Fibroblast of skin of right biceps (primary cell): ENCODE measurements around the gene PIWIL1.

Experiments used
- DNase-seq: peaks from one replicate; pipeline ENCODE4 v3.0.0-alpha.2; 2013

PIWIL1 gene

DNA sequence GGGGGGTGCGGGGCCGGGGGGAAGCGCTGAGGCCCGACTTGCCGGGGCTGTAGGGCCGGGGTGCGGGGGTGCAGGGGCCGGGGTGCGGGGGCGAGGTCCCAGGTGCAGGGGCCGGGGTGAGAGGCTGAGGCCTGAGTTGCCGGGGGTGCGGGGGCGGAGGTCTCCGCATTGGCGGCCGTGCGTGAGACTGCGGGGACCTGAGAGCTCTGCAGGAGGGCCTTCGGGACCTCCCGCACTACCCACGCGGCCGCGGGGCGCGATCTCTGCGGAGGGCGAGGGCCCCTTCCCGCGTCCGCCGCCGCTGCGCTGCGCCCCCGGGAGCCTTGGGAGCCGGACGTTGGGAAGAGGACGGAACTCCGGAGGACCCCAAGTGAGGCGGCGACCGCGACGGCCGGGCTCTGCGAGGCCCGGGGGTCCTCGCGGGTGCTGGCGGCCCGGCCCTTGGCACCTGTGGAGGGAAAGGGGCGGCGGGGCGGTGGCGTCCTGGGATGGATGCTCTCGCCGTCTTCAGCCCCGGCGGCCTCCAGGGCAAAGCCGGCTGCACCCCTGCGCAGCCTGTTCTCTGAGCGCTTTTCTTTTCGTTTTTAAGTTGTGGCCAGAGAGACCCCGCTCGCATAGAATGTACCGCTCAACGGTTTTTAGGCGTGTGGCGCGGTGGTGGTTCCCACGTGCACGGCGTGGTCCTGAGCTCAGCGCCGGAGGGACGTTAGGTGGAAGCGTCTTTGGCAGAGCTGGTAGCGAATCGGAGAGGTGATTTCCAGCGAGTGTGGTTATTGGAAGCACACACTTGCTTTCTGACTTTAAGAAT, 1.3 kb downstream of the PIWIL1 start:
- DNase-seq: no peak

DNA sequence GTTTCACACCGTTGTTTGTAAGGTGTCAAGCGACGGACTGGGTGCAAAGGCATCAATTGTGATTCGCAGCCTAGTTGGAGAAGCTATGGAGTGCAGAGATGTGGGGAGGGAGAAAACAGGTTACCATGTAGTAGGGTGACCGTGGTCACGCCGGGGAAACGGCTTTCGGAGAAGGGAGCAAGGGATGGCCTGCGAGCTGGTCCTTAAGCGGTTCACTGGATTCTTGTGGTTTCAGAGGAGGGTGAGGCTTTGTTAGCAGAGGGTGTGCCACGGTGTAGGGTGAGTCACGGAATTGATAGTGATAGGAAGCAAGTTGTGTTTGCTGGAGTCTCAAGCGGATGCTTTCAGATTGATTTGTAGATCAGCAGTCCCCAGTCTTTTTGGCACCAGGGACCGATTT, 2.3 kb downstream of the PIWIL1 start:
- DNase-seq: no peak

DNA sequence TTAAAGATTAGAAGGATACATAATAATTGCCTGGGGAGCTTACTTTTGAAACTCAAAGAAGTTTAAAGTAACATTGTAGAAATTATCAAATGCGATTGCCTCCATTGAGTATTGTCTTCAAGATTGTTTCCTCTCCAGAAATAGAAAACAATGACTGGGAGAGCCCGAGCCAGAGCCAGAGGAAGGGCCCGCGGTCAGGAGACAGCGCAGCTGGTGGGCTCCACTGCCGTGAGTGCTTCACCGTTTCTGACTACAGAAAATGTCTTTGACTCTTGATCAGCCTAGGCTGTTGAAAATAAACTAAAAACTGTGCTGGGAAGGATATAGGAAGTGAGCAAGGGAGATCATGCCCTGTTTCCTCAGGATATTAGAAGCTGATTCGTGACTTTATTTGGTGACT, 4.8 kb downstream of the PIWIL1 start:
- DNase-seq: no peak

DNA sequence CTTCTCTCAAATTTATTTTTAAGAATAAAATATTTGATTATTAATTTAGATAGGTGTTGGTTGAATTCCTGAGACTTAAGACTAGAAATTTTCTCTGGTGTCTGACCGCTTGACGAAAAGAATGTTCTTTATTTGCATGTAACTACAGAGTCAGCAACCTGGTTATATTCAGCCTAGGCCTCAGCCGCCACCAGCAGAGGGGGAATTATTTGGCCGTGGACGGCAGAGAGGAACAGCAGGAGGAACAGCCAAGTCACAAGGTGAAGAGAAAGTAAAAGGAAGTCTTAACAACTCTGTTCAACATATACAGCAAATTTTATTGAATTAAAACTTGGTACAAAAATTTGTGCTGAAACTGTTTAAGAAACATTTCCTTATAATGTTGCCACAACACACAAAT, 5.2 kb downstream of the PIWIL1 start:
- no peak for DNase-seq

DNA sequence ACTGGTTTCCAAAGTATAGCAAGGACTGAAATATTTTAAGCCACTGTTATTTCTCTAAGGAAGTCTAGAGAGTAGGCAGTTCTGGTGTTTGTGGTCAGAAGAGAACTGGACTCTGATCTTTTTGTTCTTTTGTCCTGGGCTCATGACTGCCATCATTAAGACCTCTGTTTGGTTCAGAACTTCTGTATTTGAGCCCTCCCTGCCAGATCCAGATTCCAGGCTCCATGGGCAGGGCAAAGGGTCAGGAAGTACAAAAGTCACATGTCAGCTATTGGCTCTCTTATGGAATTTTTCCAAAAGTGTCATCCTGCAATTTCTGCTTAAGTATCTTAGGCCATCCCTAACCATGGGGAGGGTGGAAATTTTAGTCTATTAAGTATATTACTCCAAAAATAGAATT, 6.8 kb downstream of the PIWIL1 start:
- no peak for DNase-seq

DNA sequence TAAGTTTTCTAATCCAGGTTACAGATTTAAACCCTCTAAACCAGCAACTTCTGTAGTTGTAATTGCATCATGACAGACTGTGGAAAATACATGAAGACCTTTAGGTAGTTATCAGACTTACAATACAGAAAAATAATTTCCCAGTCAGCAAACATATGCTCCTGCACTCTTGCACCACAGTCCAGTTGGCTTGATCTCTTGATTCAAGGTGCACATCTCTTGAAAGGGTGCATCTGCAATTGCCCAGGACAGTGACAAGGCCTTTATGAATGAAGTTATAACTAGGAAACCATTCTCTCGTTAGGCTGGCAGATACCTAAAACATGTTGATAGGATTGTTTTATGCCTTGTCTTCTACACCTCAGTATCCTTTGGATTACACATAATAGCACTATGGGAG, 7.6 kb downstream of the PIWIL1 start:
- no peak for DNase-seq

DNA sequence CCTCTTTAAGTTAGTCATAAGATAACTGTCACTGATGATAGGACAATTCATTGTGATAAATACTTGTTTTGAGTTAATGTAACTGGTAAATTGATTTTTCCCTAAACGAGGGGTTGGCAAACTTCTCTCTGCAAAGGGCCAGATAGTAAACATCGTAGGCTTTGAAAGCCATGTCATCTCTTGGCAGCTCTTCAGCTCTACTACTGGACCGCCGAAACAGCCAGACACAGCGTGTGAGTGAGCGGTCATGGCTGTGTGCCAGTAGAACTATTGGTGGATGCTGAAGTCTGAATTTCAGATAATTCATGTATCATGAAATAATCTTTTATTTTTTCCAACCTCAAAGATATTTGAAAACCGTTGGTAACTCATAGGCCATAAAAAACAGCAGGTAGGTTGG, 9.9 kb downstream of the PIWIL1 start:
- DNase-seq: no peak

DNA sequence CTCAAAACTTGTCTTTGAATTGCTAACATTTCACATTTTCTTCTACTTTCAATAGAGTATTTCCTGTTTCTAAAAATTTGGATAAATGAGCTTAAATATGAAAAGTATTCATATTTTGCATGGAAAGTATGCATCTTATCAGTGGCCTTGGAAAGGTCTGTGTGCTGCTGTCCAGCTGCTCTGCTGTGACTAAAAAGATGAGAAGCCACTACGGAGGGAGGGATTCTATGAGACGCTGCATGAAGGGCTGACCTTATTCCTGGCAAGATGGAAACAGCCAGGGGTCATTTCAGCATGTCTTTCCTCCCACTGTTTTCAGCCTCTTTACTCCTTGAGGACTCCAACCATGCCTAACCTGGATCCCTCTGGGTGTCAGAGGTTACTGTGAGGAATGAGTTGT, 13.0 kb downstream of the PIWIL1 start:
- no peak for DNase-seq

DNA sequence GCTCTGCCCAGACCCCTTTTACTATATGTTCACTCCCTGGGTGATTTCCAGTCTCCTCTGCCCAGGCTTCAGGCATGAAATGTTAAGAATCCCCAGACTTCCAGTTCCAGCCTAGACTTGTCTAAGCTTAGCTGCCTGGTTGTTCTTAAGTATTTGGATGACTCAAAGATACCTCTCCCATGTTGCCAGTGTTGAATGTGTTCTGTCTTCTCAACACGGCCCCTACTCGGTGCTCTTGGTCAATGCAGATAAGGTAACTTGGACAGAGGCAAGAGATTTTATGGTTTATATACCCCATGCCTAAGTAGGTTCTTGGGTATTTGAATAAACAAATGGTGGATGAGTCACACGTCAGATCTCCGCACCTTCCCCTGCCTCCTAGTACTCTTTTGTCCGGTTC, 13.6 kb downstream of the PIWIL1 start:
- DNase-seq: no peak

DNA sequence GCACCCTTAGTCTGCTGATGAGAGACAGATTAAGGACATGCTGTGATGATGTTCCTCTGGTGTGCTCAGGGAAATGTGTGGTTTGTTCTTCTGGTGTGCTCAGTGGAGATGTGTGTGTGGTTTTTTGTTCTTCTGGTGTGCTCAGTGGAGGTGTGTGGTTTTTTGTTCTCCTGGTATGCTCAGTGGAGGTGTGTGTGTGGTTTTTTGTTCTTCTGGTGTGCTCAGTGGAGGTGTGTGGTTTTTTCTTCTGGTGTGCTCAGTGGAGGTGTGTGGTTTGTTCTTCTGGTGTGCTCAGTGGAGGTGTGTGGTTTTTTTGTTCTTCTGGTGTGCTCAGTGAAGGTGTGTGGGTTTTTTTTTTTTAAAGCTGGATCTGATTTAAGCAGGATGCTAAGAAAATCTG, 15.4 kb downstream of the PIWIL1 start:
- DNase-seq: no peak

DNA sequence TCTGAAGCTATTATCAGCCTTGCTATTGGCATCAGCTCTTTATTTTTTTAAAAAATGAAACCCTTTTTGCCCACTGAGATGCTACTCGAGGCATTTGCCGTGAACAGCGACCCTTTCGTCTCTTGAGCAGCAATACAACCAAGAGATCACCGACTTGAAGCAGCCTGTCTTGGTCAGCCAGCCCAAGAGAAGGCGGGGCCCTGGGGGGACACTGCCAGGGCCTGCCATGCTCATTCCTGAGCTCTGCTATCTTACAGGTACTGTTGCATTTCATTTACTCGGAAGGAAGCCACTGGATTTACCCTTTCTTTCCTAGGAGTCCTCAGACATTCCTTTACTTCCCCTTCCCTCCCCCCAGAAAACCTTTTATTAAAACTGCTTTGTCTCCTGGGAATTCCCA, 16.7 kb downstream of the PIWIL1 start:
- DNase-seq: no peak

DNA sequence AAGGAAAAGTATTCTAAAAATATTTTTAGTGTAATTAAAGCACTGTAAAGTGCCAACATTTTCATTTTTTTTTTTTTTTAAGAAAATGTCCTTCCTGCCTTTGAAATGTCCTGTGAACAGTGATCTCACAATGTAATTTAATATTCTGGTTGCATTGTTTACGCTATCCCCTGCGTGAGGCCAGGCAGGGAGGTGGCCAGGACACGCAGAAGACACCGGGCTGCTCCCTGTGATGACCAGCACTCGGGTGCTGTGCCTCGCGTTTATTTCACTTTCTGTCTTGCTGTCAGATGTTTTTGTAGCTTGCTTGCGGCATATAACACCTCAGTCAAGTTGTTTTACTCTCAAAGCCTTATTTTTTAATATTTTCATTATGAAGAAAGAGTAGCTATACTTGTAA, 18.5 kb downstream of the PIWIL1 start:
- DNase-seq: no peak

DNA sequence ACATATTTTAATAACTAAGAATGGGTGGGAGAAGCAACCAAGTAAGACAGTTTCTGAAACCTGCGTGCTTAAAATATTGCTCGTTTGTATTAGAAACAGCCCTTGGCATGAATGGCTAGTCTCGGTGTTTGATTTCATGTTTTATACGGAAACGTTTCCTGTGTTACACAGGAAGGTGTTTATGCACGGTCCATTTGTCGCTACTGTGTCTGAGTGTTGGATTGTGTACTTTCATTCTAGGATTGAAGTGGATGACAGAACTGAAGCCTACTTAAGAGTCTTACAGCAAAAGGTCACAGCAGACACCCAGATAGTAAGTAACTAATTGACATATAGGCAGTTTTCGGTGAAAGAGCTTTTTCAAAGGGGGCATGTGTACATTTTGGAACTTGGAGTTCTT, 19.6 kb downstream of the PIWIL1 start:
- DNase-seq: no peak

DNA sequence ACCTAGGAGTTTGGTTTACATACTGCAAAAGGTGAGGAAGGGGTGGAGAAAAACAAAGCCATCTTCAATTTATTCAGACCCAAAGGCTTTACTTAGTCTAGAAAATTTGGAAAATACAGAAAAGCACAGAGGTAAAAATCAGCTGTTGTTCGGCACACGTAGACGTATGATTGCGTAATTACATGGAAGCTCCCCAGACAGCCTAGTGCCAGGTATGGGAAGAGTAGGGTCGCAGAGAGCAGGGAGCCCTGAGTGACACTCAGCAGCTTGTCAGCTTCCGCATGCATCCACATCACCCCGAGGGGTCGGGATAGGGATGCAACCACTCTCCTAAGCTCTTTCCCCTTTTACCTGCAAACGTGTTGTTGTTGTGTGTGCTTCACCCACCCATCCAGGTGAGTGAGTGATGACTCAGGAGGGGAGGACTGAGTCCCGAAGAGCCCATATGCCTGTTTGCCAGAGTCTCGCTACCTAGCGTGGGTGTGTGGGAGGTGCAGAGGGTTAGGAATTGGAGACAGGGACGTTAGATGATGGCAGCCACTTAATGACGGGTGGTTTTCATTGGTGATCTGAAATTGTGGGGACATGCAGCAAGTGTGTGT, 20.1 kb downstream of the PIWIL1 start:
- DNase-seq: no peak

DNA sequence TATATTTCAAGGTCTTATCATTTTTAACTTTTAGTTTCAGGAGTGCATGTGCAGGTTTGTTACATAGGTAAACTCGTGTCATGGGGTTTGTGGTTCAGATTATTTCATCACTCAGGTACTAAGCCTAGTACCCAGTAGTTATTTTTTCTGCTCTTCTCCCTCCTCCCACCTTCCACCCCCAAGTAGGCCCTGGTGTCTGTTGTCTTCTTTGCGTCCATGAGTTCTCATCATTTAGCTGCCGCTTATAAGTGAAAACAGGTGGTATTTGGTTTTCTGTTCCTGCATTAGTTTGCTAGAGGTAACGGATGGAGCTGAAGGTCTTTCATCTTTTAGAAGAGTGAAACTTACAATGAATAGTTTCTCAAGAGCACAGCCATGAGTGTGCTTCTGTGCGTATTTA, 24.4 kb downstream of the PIWIL1 start:
- DNase-seq: no peak

DNA sequence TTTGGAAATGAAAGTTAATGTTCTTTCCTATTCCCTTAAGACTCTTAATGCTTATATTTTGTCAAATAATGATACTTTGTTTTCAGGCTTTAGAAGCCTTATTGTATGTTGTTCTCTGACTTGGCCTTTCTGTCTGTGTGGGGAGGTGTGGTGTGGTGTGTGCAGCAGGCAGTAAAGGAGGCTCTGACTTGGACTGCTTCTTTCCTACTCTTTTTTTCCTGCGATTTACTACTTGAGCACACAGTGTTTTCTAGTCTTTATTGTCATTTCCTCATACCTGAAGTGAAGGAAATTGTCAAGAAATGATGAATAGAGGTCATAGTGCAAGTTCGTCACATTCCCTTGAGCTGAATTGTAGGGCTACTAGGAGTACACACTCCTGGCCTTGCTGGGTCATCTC, 26.9 kb downstream of the PIWIL1 start:
- DNase-seq: no peak

DNA sequence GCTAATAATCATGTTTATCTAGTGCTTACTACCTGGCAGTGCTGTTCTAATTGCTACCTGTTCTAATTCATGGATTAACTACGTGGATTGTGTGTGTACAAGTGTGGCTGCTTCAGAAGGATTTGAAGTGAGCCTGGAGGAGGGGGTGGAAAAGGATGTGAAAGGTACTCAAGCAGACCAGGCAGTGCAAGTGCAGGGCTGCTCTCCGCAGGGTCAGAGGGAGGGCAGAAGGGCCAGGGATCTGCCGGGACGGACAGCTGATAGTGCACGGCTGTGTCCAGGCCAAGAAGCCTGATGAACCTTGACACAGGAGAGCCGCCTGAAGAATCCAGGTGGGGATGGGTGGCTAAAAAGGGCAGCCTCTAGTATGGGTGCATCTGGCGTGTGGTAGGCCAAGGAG, 28.5 kb downstream of the PIWIL1 start:
- no peak for DNase-seq

DNA sequence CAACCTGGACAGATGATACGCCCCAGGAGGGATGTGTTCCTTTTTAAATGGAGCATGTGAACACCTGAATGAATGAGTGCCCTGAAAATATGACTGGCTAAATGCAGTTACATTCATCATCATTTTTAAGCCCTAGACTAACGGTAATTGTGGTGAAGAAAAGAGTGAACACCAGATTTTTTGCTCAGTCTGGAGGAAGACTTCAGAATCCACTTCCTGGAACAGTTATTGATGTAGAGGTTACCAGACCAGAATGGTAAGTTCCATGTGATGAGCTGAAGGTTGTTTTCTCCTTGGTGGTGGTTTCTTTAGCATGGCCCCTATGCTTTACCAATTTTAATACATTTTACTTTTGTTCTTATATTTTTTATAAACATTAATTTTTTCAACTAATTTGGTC, 29.3 kb downstream of the PIWIL1 start:
- no peak for DNase-seq

DNA sequence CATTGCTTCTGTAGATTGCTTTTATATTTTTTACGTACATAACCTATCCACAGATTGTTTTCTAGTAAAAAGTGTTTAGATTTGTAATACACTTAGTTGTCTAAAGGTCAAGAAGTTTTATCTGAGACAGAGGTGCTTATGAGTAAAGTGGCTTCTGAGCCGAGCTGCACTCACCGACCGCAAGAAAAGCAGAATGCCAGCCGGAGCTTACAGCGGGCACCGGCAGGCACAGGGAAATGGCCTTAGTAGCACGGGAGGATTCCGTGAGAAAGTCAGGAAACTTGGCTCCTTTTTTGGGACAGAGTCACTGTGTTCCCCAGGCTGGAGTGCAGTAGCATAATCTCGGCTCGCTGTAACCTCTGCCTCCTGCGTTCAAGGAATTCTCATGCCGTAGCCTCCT, 29.8 kb downstream of the PIWIL1 start:
- DNase-seq: no peak

DNA sequence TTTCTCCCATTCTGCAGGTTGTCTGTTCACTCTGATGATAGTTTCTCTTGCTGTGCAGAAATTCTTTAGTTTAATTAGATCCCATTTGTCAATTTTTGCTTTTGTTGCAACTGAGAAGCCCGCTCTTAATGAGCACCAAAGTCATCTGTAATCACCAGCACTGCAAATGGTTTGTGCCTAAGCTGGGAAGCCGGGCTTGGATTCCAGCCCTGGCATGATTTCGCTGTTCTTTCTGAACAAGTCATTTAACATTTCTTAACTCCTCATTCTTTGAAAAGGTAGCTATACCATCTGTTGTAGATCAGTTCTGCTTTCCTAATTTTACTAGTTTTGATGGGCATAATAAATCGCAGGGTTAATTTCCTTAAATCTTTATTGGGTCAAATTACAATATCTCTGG, 32.1 kb downstream of the PIWIL1 start:
- DNase-seq: no peak

DNA sequence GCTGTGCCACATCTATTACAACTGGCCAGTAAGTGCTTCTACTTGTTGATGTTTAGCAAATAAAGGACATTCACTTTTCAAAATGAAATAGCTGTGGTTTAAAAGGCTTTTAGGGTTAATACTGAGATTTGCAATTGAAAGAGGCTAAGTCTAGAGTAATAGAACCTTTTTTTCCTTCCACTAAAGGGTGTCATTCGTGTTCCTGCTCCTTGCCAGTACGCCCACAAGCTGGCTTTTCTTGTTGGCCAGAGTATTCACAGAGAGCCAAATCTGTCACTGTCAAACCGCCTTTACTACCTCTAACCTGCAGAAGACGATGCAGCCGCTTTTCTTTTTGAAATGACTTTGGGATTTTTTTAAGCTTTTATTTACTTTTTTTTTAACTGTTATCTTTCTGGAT, 33.6 kb downstream of the PIWIL1 start:
- DNase-seq: no peak

DNA sequence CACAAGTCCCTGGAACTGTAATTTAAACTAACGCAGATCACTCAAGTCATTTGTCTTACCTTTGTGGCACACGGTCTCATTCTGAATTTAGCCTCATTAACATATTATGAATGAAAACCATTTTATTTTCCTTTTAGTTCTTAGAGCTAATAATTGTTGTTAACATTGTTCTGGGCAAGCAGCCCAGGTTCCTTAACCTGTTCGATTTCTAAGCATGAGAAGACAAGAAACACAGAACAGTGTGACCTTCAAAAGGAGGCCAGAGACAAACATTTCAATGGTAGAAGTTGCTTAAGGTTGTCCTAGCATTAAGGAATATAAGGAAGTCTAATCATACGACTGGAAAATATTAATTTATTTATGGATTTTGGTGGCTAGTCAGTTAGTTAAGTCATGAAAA, 35.2 kb downstream of the PIWIL1 start:
- DNase-seq: no peak

DNA sequence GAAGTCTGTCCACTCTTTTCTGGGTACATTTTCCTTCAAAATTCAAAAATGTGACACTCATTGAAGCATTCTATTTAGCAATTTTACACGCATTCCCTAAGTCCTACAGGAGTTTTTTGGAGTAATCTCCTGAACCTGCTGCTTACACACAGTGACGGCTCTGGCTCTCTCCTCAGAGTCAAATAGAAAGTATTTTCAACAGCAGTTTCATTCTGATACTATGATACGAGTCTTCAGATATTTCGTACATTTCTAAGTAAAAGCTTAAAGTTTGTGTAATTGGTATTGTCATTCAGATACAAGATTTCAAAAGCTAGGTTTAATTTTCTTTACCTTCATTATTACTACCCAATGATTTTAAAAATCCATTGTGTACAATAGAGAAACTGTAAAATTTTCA, 36.4 kb downstream of the PIWIL1 start:
- DNase-seq: no peak

DNA sequence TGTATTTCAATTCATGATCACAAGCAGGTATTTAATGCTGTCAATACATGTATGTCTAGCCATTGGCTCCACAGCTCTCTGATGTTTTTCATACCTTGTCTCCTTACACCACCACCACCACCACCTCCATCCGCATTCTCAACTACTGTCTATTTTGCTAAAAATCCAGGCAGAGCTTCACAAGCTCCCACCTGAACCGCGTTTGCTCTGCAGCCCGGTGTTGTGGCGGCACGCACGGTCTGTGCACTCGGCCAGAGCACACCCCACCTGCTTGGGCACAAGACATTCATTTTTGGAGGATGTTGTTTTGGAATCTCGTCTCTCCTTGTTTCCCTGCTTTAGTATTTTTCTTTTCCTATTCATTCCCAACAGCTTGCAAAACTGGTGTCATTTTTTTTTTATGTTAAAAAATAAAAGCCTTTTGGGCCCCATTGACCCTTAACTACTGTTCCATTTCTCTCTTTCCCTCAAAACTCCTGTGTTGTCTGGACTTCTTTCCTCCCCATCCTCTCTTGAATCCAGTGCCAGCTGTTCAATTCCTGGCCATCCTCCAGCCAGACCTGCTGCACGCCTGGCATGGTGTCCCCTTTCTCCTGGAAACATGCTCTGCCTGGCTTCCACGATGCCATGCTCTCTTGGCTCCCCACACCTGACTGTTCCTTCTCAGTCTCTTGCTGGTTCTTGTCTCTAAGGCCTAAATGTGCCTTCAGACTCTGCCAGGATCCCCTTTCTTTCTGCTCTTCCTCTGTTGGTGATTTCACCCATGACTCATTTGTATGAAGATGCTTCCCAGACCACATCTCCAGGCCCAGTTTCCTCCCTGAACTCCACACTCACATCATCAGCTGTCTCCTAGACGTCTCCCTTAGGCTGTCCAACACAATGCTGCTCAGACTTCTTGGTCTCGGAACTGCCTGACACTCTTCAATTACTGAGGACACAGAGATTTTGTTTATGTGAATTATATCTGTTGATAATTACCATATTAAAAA, 37.9 kb downstream of the PIWIL1 start:
- no peak for DNase-seq
